GM23248 (cell line): Measurements from ENCODE around the gene TDRD15.

Source experiments
- EZH2 ChIP-seq: fragments of 200-600 bp; sonication (generic); IDR thresholded peaks from 2 replicates; pipeline ENCODE4 v1.6.1; 2018; ENCODE audit warnings: antibody characterized with exemption, mild to moderate bottlenecking; ENCODE audit not compliant: insufficient read depth, poor library complexity, severe bottlenecking
- EZH2phosphoT487 ChIP-seq: fragments of 200-600 bp; sonication (generic); IDR thresholded peaks from 2 replicates; pipeline ENCODE4 v1.6.1; 2018; ENCODE audit warnings: antibody characterized with exemption, moderate library complexity, mild to moderate bottlenecking, low read depth; ENCODE audit not compliant: insufficient read depth

DNA sequence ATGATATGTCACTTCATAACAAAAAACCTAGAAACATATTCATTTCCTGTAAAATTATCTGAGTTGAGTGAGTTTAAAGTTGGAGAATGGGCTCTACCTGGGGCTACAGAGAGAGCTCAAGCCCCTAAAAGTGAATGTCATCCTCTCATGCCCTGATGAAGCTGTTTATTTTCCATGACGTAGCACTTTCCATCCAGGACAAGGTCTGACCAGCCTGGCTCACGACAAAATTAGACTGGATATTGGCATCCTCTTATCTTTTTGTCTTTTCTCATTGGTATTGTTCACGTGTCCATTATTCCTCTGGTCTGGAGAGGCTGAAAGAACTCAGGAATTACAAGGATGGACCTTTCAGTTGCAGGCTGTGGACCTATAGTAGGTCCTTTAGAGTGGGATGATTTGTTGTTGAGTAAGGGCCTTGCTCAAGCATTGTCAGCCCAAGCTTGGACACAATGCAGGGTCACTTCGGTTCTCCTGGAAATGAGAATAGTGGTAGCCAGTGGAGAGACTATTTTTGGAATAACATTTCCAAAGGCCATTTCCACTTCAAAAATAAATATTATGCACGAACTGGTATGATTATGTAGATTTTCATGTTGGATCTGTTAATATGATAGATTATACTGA, 24.4 kb upstream of the TDRD15 start:
- no peak for TF ChIP-seq EZH2
- no peak for TF ChIP-seq EZH2phosphoT487
